Measurements from ENCODE around the gene KRT76. TPM values are rescaled to one million over a fixed set of nuclear protein-coding genes. Genes with fewer than 3 reads are reported as not detected.

The KRT76 gene
- total RNA-seq, 4 donors from 2014 or later: 0.15 TPM; not detected in 3

GRCh38 chr12:52801773-52802172 lies 24.6 kb upstream of the KRT76 start:
- Histone ChIP-seq H3K36me3 (no peaks in the 10 kb centered on the region), H3K4me1 (peaks cover 0 to 9% (median 0%) of the 10 kb centered on the region in 3 donors), H3K27me3 (no peaks in the 10 kb centered on the region), H3K9me3 (no peaks in the 10 kb centered on the region), H3K27ac (no peak overlapping the region), H3K4me3 (no peak overlapping the region)
- TF ChIP-seq POLR2A (IDR thresholded peaks at IDR 0.05): no peak
- no peak for TF ChIP-seq EP300 (IDR thresholded peaks at IDR 0.05)
- no peak for TF ChIP-seq POLR2AphosphoS5 (IDR thresholded peaks at IDR 0.05)
- no peak for TF ChIP-seq CTCF (IDR thresholded peaks at IDR 0.05)
- WGBS, 2 donors (ENCODE audit: low coverage in 1 of 2): 61 to 100% methylated on average over 1 to 3 of the region's 3 CpGs
- no peak for ATAC-seq

- Histone ChIP-seq H3K9me3 (no peaks in the 10 kb centered on the region), H3K36me3 (no peaks in the 10 kb centered on the region), H3K27me3 (peaks cover 2% of the 10 kb centered on the region), H3K4me3 (no peak overlapping the region), H3K27ac (no peak overlapping the region), H3K4me1 (peaks cover 0 to 9% (median 0%) of the 10 kb centered on the region in 3 donors)
- no peak for ATAC-seq
- 38% methylated on average over 1 of the region's 1 CpG; no CpG with 5 or more reads in 1 of the 2 donors for WGBS, 2 donors (ENCODE audit: low coverage in 1 of 2)
- TF ChIP-seq EP300 (IDR thresholded peaks at IDR 0.05) (no peak), POLR2AphosphoS5 (IDR thresholded peaks at IDR 0.05) (no peak), CTCF (IDR thresholded peaks at IDR 0.05) (no peak), POLR2A (IDR thresholded peaks at IDR 0.05) (no peak)
Observed at GRCh38 chr12:52800259-52800917, 23.2 kb upstream of the KRT76 start.

GRCh38 chr12:52799505-52800211 lies 22.5 kb upstream of the KRT76 start:
- TF ChIP-seq CTCF (IDR thresholded peaks at IDR 0.05): no peak
- no peak for TF ChIP-seq EP300 (IDR thresholded peaks at IDR 0.05)
- TF ChIP-seq POLR2AphosphoS5 (IDR thresholded peaks at IDR 0.05): no peak
- TF ChIP-seq POLR2A (IDR thresholded peaks at IDR 0.05): no peak
- peaks cover 0 to 9% (median 0%) of the 10 kb centered on the region in 3 donors for H3K4me1 ChIP-seq
- WGBS, 2 donors (ENCODE audit: low coverage in 1 of 2): 81 to 83% methylated on average over 4 to 5 of the region's 5 CpGs
- no peaks in the 10 kb centered on the region for H3K36me3 ChIP-seq
- H3K9me3 ChIP-seq: no peaks in the 10 kb centered on the region
- ATAC-seq: no peak
- H3K4me3 ChIP-seq: no peak overlapping the region
- H3K27me3 ChIP-seq: peaks cover 7% of the 10 kb centered on the region
- no peak overlapping the region for H3K27ac ChIP-seq

GRCh38 chr12:52798671-52799504 lies 21.7 kb upstream of the KRT76 start:
- Histone ChIP-seq H3K27ac (no peak overlapping the region), H3K9me3 (no peaks in the 10 kb centered on the region), H3K36me3 (no peaks in the 10 kb centered on the region), H3K4me1 (peaks cover 0 to 9% (median 0%) of the 10 kb centered on the region in 3 donors), H3K4me3 (no peak overlapping the region), H3K27me3 (peaks cover 13% of the 10 kb centered on the region)
- ATAC-seq: no peak
- WGBS, 2 donors (ENCODE audit: low coverage in 1 of 2): 48 to 53% methylated on average over 6 to 7 of the region's 7 CpGs
- no peak for TF ChIP-seq CTCF (IDR thresholded peaks at IDR 0.05)
- no peak for TF ChIP-seq POLR2AphosphoS5 (IDR thresholded peaks at IDR 0.05)
- no peak for TF ChIP-seq EP300 (IDR thresholded peaks at IDR 0.05)
- no peak for TF ChIP-seq POLR2A (IDR thresholded peaks at IDR 0.05)

Data from gastroesophageal sphincter (tissue), 4 donors.